OCI-LY3 (cell line): ENCODE results near the gene RBM20.

Experiments used
- EZH2phosphoT487 ChIP-seq: fragments of 200-600 bp; shearing (Covaris generic); IDR thresholded peaks from 2 replicates; pipeline ENCODE4 v1.6.1; 2018; ENCODE audit warnings: antibody characterized with exemption, mixed run types, low read depth
- TF ChIP-seq, protein P1 (sequence below): fragments of 200-600, 300-600 bp; sonication (generic); IDR thresholded peaks from 2 replicates; pipeline ENCODE4 v1.5.1; 2014; ENCODE audit warnings: antibody characterized with exemption, low read length, low read depth

DNA sequence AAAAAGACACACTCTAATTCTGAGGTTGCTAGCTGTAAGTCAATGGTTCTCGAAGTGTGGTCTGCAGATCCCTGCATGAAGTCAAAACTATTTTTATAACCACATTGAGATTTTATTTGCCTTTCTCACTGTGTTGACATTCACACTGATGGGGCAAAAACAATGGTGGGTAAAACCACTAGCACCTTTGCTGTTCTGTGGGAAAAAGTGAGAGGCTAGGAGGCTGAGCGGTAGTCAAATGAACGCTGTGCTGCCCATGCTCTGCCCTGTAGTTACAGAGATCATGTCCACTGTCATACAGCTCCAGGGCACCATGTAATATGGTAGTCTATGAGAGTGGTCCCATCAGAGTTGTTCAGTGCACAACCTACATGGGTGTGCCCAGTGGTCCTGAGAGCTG lies 206.0 kb downstream of the RBM20 start:
- TF ChIP-seq, protein P1, sequence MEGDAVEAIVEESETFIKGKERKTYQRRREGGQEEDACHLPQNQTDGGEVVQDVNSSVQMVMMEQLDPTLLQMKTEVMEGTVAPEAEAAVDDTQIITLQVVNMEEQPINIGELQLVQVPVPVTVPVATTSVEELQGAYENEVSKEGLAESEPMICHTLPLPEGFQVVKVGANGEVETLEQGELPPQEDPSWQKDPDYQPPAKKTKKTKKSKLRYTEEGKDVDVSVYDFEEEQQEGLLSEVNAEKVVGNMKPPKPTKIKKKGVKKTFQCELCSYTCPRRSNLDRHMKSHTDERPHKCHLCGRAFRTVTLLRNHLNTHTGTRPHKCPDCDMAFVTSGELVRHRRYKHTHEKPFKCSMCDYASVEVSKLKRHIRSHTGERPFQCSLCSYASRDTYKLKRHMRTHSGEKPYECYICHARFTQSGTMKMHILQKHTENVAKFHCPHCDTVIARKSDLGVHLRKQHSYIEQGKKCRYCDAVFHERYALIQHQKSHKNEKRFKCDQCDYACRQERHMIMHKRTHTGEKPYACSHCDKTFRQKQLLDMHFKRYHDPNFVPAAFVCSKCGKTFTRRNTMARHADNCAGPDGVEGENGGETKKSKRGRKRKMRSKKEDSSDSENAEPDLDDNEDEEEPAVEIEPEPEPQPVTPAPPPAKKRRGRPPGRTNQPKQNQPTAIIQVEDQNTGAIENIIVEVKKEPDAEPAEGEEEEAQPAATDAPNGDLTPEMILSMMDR = no peak
- TF ChIP-seq EZH2phosphoT487 = no peak
